IPS-20b (cell line): ENCODE measurements around the gene RUSF1.
"Not testable (repeated sequence)": the region's sequence is repeated elsewhere in the genome, so short reads cannot be mapped to it uniquely, and the experiment has no call there.

ENCODE experiments used
- H3K27ac ChIP-seq: one replicate; pipeline ENCODE4 v1.5.1; 2013; ENCODE audit warnings: low read length
- H3K27me3 ChIP-seq: 2 replicates; pipeline ENCODE4 v1.6.1; 2013; ENCODE audit warnings: mild to moderate bottlenecking, low read length, inconsistent platforms; ENCODE audit not compliant: insufficient read depth
- H3K36me3 ChIP-seq: 2 replicates; pipeline ENCODE4 v1.6.1; 2013; ENCODE audit warnings: low read depth, mild to moderate bottlenecking, inconsistent platforms, low read length, moderate library complexity; ENCODE audit not compliant: insufficient read depth
- H3K4me1 ChIP-seq: 2 replicates; pipeline ENCODE4 v1.6.1; 2013; ENCODE audit warnings: mild to moderate bottlenecking, control low read depth, inconsistent platforms, low read length, moderate library complexity; ENCODE audit not compliant: insufficient read depth
- H3K4me3 ChIP-seq: 2 replicates; pipeline ENCODE4 v1.5.1; 2013; ENCODE audit warnings: mild to moderate bottlenecking, low read length, inconsistent platforms
- H3K9ac ChIP-seq: 2 replicates; pipeline ENCODE4 v1.6.1; 2013; ENCODE audit warnings: low read depth, mild to moderate bottlenecking, inconsistent platforms, low read length, moderate library complexity
- H3K9me3 ChIP-seq: 2 replicates; pipeline ENCODE4 v1.6.1; 2013; ENCODE audit warnings: mild to moderate bottlenecking, low read depth, low read length, inconsistent platforms; ENCODE audit not compliant: insufficient read depth

Gene RUSF1

GRCh38 chr16:31453255-31454204 is 54.7 kb downstream of the RUSF1 start:
- Histone ChIP-seq H3K27ac (no peak overlapping the region), H3K4me3 (no peak overlapping the region), H3K36me3 (no peaks in the 10 kb centered on the region), H3K27me3 (no peaks in the 10 kb centered on the region), H3K9me3 (no peaks in the 10 kb centered on the region), H3K4me1 (peaks cover 24% of the 10 kb centered on the region), H3K9ac (peak overlapping the region; percentile 6; the same call in 1 of the 2 replicates)

- H3K4me3 ChIP-seq, result no peak overlapping the region
- no peak overlapping the region for H3K9ac ChIP-seq
- H3K27ac ChIP-seq, result no peak overlapping the region
- peaks cover 24% of the 10 kb centered on the region for H3K4me1 ChIP-seq
- no peaks in the 10 kb centered on the region for H3K27me3 ChIP-seq
- no peaks in the 10 kb centered on the region for H3K9me3 ChIP-seq
- no peaks in the 10 kb centered on the region for H3K36me3 ChIP-seq
These were observed 55.5 kb downstream of the RUSF1 start for GRCh38 chr16:31452631-31453106.

GRCh38 chr16:31451681-31452351 is 56.4 kb downstream of the RUSF1 start:
- Histone ChIP-seq H3K4me3 (no peak overlapping the region), H3K9ac (no peak overlapping the region), H3K27ac (no peak overlapping the region)

GRCh38 chr16:31451201-31451600 is 57.0 kb downstream of the RUSF1 start:
- H3K4me3 ChIP-seq, result no peak overlapping the region
- H3K36me3 ChIP-seq, result no peaks in the 10 kb centered on the region
- no peak overlapping the region for H3K9ac ChIP-seq
- no peaks in the 10 kb centered on the region for H3K9me3 ChIP-seq
- no peaks in the 10 kb centered on the region for H3K27me3 ChIP-seq
- no peak overlapping the region for H3K27ac ChIP-seq
- H3K4me1 ChIP-seq, result peaks cover 21% of the 10 kb centered on the region

More at GRCh38 chr16:31451681-31452351, 56.4 kb downstream of the RUSF1 start:
- H3K27me3 ChIP-seq, result no peaks in the 10 kb centered on the region
- no peaks in the 10 kb centered on the region for H3K9me3 ChIP-seq
- no peaks in the 10 kb centered on the region for H3K36me3 ChIP-seq
- H3K4me1 ChIP-seq, result peaks cover 21% of the 10 kb centered on the region

- H3K9ac ChIP-seq, H3K9me3 ChIP-seq, H3K4me3 ChIP-seq, H3K27me3 ChIP-seq, H3K4me1 ChIP-seq, H3K27ac ChIP-seq, H3K36me3 ChIP-seq: not testable (repeated sequence)
These were observed 62.3 kb downstream of the RUSF1 start for GRCh38 chr16:31445931-31446330.

- no peaks in the 10 kb centered on the region for H3K27me3 ChIP-seq
- H3K9ac ChIP-seq, result no peak overlapping the region
- no peaks in the 10 kb centered on the region for H3K9me3 ChIP-seq
- H3K4me3 ChIP-seq, result no peak overlapping the region
- H3K27ac ChIP-seq, result no peak overlapping the region
- no peaks in the 10 kb centered on the region for H3K36me3 ChIP-seq
- no peaks in the 10 kb centered on the region for H3K4me1 ChIP-seq
These were observed 66.2 kb downstream of the RUSF1 start for GRCh38 chr16:31441956-31442355.

- Histone ChIP-seq H3K4me3 (no peak overlapping the region), H3K27ac (no peak overlapping the region), H3K4me1 (no peaks in the 10 kb centered on the region), H3K9ac (no peak overlapping the region), H3K36me3 (no peaks in the 10 kb centered on the region), H3K27me3 (no peaks in the 10 kb centered on the region), H3K9me3 (no peaks in the 10 kb centered on the region)
These were observed 67.5 kb downstream of the RUSF1 start for GRCh38 chr16:31440516-31441184.

GRCh38 chr16:31439519-31439918 is 68.7 kb downstream of the RUSF1 start:
- Histone ChIP-seq H3K9me3 (no peaks in the 10 kb centered on the region), H3K27me3 (no peaks in the 10 kb centered on the region), H3K27ac (no peak overlapping the region), H3K4me1 (no peaks in the 10 kb centered on the region), H3K4me3 (no peak overlapping the region), H3K9ac (no peak overlapping the region), H3K36me3 (no peaks in the 10 kb centered on the region)
